ENCODE results near the gene POU2AF1.
"Not testable (repeated sequence)": the region's sequence is repeated elsewhere in the genome, so short reads cannot be mapped to it uniquely, and the experiment has no call there.

POU2AF1 gene

GRCh38 chr11:111408789-111409727 is 30.0 kb upstream of the POU2AF1 start:
- no peak for DNase-seq

- no peak for DNase-seq
These were observed 28.6 kb upstream of the POU2AF1 start for GRCh38 chr11:111407652-111408051.

- no peak for DNase-seq
These were observed 27.5 kb upstream of the POU2AF1 start for GRCh38 chr11:111406589-111406988.

GRCh38 chr11:111406091-111406490 is 27.0 kb upstream of the POU2AF1 start:
- DNase-seq, result no peak

- no peak for DNase-seq
These were observed 26.5 kb upstream of the POU2AF1 start for GRCh38 chr11:111405551-111405950.

- no peak for DNase-seq
These were observed 24.1 kb upstream of the POU2AF1 start for GRCh38 chr11:111403051-111403726.

- DNase-seq, result no peak
These were observed 23.3 kb upstream of the POU2AF1 start for GRCh38 chr11:111402411-111402810.

GRCh38 chr11:111401957-111402356 is 22.9 kb upstream of the POU2AF1 start:
- not testable (repeated sequence) for DNase-seq

- DNase-seq, result no peak
These were observed 21.5 kb upstream of the POU2AF1 start for GRCh38 chr11:111400595-111400994.

- DNase-seq, result no peak
These were observed 20.3 kb upstream of the POU2AF1 start for GRCh38 chr11:111399187-111400031.

GRCh38 chr11:111397034-111397433 is 18.0 kb upstream of the POU2AF1 start:
- no peak for DNase-seq

GRCh38 chr11:111395749-111396148 is 16.7 kb upstream of the POU2AF1 start:
- DNase-seq, result no peak

- no peak for DNase-seq
These were observed 16.0 kb upstream of the POU2AF1 start for GRCh38 chr11:111395081-111395480.

GRCh38 chr11:111394147-111394546 is 15.1 kb upstream of the POU2AF1 start:
- DNase-seq, result not testable (repeated sequence)

- DNase-seq, result no peak
These were observed 14.5 kb upstream of the POU2AF1 start for GRCh38 chr11:111393585-111393984.

- DNase-seq, result no peak
These were observed 14.0 kb upstream of the POU2AF1 start for GRCh38 chr11:111393096-111393495.

GRCh38 chr11:111392552-111392951 is 13.5 kb upstream of the POU2AF1 start:
- no peak for DNase-seq

- DNase-seq, result no peak
These were observed 12.5 kb upstream of the POU2AF1 start for GRCh38 chr11:111391328-111392124.

- DNase-seq, result no peak
These were observed 9.8 kb upstream of the POU2AF1 start for GRCh38 chr11:111388842-111389241.

- no peak for DNase-seq
These were observed 9.3 kb upstream of the POU2AF1 start for GRCh38 chr11:111388420-111388819.

- no peak for DNase-seq
These were observed 8.3 kb upstream of the POU2AF1 start for GRCh38 chr11:111387363-111387762.

- no peak for DNase-seq
These were observed 7.6 kb upstream of the POU2AF1 start for GRCh38 chr11:111386611-111387150.
